Stimulated activated CD8-positive, alpha-beta memory T cell treated with anti-CD3 and anti-CD28 coated beads, Interleukin-12 subunit alpha, Interleukin-12 subunit beta, amount 100 ng/mL, for 4 hours (primary cell): Measurements from ENCODE around the gene EGFR.

Experiments
- DNase-seq: peaks from one replicate; pipeline ENCODE4 v3.0.0-alpha.2; 2020; ENCODE audit warnings: low read depth

The EGFR gene

DNA sequence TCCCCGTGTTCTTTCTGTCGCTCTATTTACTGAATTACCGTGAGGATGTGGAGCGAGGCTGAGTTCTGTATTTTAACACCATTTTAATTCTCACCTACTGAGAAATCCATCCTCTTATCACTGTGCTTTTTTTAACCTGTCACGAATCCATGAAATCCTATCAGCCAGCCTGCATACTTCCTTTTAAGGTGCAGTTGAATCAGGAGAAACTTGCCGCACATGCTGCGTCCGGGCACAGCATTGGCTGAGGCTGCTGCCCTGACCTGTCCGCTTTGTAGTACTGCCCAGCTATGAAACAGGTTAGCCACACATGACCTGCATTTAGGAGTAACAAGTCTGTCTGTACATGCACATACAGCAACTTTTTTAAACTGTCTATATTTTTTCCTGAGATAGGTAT is 82.5 kb downstream of the EGFR start:
- no peak for DNase-seq

DNA sequence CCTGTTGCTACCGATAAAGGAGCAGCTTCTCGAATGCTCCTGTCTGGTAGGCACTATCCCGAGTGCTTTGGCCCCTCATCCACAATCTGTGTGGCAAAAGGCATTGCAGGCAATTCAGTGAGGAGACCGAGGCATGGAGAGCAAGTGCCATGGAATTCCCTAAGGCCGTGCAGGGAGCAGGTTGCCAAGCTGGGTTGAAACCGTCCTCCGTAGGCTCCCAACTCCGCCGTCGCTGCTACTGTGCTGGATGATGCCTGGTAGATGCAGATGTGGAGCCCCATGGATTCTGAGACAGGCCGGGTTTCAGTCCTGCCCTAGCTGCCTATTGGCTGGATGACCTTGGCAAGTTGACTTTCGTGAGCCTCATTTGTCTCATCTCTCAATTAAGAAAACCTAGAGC is 85.3 kb downstream of the EGFR start:
- DNase-seq, result no peak

DNA sequence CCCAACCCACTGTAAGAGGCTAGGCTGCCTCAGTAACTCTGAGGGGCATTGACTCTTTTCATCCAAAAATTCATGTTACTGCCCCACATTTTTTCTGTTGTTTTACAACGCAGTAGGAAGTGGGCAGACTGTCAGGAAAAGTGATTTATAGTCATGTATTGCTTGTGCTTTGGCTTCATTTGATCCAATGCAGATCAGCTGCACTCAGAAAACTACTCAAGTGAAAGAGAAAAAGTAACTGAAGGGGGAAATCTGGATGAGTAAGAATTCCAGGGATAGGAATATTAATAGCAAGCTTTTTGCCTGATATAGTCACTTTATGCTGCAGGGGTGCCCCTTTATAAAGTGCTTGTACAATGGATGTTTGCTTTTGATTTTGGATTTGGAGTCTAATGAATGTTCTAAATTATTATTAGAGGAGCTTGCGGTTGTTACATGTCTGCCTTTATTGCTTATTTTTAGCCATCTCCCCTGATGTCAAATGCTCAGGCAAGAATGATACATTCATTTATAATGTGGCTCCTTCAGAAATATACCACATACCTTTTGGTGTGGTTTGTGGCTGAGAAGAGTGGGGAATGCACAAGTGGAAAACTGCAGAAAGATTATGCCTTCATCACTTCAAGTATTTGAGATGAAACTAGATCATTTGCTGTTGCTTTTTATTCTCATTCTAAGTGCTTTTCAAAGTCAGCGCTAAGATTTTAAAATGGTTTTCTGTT is 86.1 kb downstream of the EGFR start:
- no peak for DNase-seq

DNA sequence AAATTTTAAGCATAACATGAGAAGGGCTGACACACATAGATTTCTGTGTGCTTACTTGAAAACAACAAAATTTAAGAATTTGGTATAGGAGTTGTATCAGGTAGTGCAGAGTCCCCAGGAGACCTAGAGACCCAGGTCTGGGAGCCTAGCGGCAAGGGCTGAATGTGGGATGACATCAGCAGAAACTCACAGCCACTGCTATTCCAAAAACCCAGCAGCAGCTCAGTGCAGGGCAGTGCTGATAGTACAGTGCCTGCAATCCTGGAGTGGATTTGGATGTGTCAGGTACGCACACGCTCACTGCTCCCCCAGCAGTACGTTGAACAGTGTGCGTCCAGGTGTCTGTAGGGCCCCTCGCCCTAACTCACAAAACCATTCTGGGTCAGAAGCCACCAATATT is 87.1 kb downstream of the EGFR start:
- DNase-seq, result no peak

DNA sequence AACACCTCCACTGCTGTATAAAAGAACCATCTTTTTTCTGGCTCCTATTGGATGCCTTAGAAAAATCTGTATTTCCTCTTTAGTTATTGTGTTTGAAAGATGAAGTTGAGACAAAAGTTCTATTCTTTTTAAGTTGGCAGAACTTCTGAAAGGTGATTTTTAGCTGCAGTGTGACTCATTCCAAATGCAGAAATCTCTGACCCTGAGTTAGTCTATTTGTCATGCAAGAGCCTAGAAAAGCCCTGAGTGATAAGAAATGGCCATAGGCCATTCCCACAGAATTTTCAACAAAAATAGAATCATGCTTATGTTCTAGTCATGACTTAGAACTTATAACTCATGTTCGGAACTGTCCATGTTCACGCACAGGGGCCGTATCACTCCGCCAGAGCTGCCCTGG is 89.1 kb downstream of the EGFR start:
- no peak for DNase-seq

DNA sequence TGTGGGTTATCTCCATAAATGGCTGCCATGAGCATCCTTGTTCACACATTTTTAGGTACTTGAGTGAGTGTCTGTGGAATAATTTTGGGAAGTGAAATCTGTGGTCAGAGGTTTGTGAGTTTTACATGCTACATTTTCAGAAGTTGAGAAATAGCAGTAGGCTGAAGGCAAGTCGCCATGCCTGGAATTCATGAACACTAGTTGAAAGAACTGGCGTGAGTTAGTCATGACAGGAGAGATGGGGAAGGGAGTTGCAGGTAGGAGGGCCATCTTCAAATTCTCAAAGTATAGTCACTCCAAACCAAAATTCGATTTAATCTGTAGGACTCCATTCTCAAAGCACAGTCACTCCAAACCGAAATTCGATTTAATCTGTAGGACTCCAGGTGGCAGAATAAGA is 89.6 kb downstream of the EGFR start:
- DNase-seq, result no peak

DNA sequence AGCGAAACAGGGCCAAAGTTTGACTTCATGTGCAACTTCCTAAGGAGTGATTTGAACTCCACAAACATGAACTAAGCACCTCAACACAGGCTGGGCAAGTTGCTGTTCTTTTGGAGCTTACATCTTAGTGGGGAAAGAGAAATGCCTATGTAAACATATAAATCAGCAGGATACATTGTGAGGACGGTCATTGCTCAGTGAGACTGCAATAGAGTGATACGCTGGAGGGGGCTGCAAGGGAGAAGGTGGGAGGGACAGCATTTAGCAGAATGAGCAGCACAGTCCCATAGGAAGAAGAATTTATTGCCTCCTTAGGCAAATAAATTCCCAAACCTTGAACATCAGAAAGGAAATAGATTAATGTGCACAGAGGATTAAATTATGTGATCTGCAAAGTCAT is 90.0 kb downstream of the EGFR start:
- DNase-seq, result no peak

DNA sequence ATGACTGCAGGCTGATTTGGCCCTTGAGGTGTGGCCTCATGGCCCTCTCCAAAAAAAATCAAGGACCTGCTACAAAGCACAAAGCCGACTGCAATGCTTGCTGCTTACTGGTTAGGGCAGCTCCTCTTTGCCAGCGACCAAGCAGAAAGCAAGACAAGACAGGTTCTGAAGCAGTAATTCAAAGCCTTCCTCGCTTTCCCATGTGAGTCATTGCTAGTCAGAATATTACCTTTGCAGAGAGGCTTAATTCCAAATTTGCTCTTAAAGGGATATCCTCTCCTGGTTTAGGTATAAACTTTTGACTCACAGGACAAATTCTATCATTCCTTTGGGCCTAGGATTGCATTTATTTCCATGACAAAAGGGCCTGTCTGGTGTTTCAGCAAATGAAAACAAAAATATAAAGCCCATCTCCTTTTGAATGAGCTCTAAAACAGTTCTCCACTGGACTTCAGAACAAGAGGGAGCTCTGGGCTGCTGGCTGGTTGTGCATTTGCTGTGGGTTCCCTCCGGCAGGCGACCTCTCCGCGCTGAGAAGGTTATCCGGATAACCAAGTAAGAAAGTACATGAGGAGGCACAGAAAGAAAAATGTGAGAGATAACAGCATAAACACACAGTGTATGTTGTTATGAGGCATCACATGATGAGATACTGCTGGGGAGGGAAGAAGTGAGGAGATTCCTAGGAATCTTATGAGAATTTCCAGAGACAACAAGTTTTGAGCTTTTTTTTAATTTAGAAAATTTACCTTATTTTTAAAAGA is 90.8 kb downstream of the EGFR start:
- DNase-seq, result no peak

DNA sequence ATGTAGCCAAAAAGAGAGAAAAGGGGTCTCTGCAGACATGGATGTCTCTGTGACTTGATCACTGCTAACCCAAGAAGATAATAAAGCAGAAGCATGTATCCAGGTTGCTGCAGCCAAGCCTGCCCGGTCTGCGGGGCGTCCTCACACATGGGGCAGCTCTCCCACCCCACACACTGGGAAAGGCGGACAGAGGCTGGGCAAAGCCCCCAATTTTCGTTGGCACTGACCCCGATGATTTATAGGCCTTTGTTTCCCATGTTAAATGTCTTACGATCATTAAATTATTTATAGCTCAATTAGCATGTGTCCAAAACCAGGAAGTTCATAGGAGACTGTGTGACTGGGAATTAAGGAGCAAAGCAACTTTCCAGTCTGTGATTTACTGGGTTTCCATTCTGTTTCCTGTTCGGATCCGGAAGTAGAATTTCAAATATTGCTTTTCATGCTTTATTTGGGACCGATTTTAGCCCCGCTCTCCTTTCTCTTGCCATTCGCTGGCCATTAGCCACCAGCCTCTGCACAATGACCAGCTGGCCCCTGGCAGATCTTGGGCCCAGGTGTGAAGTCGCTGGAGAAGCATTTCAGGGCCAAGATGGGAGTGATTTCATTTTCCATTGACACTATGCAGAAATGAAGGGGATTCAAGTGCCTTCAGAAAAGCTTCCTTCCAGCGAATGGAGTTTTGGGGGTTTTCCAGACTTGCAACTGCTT is 91.6 kb downstream of the EGFR start:
- DNase-seq, result no peak

DNA sequence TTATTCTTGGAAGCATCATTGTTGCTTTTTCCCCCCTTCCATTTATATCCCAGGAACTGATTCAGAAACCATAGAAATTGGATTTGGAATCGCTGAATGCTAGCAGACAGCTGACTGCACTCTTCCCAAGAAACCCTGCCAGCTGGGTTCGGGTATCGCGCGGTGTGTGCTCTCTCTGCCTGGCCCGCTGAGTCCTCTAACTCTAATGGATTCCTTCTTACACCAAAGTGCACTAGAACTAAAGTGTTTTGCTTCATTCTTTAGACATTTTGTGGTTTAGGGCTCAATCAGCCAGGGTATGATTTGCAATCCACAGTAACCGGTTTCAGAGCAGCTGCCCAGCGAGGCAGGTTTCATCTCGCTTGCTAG is 92.2 kb downstream of the EGFR start:
- DNase-seq, result no peak

DNA sequence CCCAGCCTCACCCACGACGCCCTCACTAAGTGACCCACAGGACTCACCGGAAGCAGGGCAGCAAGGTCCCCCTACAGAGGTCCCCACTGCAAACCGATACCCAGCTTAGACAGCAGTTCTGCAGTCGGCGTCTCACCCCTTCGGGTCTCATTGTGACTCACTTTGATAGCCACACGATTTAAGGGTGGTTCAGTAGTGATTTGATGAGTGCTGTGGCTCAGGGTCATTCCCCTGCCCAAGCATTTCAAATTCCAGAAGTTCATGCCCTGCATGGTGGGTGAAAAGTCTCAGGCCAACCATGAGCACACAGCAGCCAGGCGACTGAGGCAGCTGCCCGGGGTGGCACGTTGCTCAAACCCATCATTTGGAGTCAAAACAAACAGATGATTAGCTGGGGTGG is 93.2 kb downstream of the EGFR start:
- DNase-seq, result no peak

DNA sequence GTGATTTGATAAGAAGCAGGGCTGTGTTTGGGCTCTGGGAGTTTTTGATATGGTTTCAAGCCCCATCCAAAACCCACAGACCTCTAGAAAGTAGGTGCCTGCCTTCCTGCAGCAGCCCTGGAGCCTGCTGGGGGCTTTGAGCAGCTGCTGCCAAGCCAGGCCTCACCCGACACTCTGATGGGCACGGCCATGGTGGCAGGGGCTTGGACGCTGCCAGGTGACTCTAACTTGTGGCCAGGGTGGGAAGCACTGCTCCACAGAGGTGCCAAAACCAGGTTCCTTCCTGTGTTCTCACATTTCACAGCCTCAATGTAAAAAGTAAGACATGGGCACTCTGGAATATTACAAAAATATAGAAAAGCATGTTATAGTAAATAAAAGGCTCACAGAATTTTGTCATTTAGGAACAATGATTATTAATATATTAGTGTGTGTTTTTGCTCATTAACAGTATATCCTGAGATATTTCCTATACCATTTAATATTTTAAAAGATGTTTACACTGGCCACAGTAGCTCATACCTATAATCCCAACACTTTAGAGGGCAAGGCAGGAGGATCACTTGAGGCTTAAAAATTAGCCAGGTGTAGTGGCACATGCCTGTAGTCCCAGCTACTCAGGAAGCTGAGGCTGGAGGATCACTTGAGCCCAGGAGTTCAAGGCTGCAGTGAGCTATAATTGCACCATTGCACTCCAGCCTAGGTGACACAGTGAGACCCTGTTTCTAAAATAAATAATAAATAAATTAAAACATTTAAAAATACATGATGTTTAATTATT is 95.1 kb downstream of the EGFR start:
- no peak for DNase-seq

DNA sequence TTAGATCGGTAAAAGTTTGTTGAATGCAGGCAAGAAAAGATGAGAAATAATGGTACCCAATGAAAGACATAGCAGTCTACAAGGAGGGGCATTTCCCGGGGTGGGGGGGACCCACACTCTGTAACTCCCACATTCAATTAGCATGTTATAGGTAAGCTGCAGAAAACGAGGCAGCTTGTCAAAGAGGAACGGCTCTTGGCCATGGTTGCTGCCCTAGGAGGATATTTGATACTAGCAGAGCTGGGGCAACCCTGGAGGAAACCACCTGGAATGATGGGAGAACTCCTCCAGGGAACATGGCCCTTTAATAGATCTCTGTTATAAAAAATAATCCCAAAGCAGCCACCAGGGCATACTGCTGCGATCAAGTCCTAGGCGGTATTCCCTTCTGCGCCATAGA is 98.5 kb downstream of the EGFR start:
- no peak for DNase-seq

DNA sequence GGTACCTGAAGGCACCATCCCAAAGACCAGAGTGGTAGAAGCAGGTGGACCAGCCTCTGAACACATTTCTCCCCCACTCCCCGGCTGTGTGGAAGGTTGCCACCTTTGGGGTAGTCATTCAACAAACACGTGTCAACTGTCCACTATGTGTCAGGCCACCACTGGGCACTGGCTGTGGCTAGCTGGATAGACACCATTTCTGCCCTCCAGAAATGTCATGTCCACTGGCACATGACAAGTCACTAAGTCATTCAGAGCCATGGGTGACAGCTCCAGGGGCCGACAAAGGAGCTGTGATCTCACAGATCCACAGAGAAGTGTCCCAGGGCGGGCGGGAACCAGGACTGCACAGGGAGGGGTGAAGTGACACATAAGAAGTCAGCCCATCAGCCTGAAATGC is 99.6 kb downstream of the EGFR start:
- DNase-seq, result no peak

DNA sequence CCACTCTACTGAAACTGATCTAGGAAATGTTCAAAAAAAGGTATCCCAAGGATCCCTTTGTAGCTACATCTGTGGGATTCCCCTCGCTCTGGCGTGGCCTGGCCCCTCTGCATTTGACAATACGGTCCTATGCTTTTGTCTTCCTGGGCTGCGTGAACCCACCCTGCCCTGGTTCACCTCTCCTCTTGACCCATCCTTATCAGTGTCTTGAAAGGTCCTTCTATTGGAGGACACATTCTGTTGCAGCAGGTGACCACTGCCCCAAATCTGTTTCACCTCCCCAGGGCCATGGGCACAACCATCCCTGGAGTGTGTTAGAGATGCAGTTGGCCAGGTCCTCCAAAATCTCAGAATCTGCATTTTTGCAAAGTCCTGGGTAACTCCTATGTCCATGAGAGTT is 100.8 kb downstream of the EGFR start:
- no peak for DNase-seq

DNA sequence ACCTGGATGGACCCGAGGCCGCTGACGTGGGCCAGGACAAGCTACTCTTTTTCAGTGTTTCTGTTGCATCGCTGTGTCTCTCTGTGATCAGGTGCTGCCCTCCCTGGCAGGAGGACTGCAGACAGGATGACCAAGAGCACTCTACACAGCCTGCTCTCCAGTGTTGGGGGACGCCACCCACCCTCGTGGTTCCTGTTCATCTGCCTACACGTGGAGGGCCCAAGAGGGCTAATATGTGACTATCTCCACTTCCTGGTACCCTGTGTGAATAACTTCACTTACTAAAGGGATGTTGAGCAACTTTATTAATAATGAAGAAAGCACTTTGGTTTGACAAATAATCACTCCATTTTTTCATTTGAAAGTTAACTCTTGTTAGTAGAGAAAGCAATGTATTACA is 101.3 kb downstream of the EGFR start:
- DNase-seq, result no peak

DNA sequence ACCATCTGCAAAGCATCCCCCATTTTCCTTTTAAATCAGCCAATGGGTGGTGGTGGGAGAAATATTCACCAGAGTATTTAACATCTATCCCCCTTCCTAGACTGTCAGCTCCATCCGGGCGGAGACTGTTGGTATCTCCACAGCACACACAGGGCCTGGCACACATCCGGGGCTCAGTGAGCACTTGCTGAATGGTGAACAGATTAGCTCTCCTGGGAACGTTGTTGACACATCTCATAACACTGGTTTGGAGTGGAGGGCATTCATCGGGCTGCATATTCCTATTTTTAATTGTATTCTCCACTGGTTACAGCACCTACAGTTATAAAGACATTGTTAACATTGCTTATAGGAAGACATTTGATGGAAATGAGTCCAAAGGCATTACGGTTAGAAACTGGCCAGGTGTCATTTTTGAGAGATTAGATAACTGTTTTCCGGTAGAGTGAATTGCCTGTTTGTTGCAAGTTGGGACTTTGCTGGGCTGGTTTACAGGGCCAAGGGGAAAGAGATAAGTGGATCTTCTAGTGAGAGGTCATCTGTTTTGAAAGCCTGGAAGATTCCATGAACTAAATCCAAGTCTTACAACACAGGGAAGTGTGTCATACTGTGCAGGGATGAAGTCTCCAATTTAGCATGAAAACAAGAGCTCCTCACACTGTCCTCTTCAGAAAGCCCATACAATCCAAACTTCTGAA is 101.8 kb downstream of the EGFR start:
- no peak for DNase-seq

DNA sequence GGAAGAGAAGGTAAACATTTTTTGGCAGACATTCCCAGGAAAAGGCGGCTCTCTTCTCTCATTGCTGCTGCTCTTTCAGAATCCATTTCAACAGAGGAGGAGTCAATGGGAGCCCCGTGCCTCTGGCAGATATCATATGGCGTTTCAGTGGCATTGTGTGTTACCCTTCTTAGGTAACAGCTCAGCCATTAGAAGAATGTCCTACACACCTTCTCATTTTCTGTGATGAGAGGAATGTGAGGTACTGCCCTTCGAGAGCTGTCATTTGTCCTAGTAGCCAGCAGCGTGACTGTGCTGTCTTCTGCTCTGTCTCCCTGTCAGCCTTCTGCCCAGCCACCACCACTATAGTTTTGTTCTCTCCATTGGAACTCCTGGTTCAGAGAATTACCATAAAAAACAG is 102.4 kb downstream of the EGFR start:
- DNase-seq, result no peak

DNA sequence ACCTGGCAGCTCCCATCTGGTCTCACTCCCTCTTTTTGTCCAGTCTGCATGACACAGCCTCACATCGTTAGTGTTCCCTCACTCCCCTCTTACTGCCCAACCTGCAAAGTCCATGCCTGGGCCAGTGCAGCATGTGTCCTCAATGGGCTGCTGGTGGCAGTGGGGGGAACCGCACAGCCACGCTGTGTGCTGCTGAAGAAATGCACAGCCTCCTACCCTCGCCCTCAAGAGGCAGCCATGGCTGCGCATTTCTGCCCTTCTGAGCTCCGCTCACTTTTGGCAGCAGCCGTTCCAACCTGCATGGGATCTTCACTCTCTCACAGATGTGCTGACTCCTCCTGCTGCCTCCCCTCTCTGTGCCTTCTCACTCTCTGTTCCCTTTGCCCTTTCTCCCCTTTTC is 103.4 kb downstream of the EGFR start:
- DNase-seq, result no peak

DNA sequence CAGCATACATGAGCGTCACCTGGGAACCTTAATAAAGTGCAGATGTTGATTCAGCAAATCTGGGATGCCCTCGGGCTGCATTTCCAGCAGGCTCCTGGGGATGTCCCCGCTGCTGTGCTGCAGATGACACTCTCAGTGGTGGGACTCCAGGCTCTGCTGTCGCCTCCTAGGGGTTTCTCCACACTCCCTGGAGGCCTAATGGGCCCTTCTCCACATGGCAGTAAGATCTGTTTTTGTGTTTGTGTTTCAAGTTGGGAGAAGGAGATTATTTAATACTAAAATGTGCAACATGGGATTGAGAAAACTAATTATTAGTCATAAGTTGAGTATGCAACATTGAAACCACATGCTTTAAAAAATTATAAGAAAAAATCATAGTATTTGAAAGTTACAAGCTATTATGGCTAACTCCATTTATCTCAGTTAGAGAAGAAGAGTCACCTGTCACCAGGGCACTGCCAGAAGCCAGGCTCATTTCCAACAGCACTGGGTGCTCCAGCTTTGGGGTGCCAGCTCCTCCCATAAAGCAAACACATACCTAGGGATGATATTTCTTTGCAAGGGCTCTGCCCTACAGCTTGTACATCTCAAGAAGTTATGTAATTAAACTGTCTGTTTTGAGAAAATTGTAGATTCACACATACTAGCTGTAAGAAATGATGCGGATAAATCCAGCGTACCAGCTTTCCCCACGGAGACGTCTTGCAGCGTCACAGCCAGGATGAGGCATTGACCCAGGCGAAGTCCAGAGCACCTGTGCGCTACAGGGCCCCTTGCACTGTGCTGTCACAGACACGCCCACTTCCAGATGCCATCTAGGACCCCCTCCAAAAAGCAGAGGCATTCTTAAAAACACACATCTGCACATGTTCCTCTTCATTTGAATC is 106.4 kb downstream of the EGFR start:
- no peak for DNase-seq

DNA sequence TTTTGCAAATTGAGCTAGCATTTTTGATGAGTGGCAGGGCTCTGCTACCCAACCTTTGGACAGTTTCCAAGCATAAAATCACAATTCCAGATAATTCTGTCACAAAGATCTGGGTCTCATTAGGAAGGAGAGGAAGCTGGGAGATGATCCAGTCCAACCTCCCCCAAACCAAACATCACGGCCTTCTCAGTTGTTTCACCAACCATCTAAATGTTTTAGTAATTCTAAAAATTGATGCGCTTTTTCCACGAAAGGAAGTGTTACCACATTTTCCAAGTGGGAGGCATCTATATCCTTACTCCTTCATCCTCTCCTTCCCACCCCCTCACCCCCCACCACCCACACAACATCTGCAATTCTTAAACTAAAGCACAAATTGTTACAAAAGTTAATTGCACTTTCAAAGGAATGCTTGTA is 108.3 kb downstream of the EGFR start:
- DNase-seq, result no peak
